ENCODE data around the gene RSRC2. TPM values are rescaled to one million over a fixed set of nuclear protein-coding genes. Genes with fewer than 3 reads are reported as not detected.
A peak's percentile ranks its signal among the peaks of the same experiment; 100 is the strongest.

Gene RSRC2
- total RNA-seq, 5 donors from 2014 or later (not counting 1 experiment from before 2014, with no cell fraction given) = 92.8 to 237 (median 108) TPM

DNA sequence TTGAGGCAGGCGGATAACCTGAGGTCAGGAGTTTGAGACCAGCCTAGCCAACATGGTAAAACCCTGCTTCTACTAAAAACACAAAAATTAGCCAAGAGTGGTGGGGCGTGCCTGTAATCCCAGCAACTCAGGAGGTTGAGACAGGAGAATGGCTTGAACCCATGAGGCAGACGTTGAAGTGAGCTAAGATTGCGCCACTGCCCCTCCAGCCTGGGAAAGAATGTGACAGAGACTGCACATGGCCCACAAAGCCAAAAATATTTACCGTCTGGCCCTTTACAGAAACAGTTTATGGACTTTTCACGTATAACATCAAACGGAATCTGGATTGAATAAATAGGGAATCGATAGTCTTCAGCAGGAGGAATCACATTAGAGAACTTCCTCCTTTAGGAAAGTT, 3.5 kb downstream of the RSRC2 start:
- Mint-ChIP-seq H3K36me3 (peaks cover 53% of the 10 kb centered on the region), H3K27ac (peak overlapping the region; percentile 15 to 45), H3K4me1 (peaks cover 46 to 61% (median 57%) of the 10 kb centered on the region in 3 donors), H3K4me3 (peak overlapping the region in 2 of 3 donors; percentile 85 to 87), H3K9me3 (no peaks in the 10 kb centered on the region), H3K27me3 (no peaks in the 10 kb centered on the region)
- CTCF ChIA-PET = no interaction called here
- Histone ChIP-seq H3K4me1 (ENCODE audit: control insufficient read depth in 1 of 2, extremely low read depth in 1 of 2, insufficient read depth in 2 of 2, low read length in 2 of 2) (peaks cover 17 to 34% of the 10 kb centered on the region in 2 experiments), H3K27ac (ENCODE audit: low read length) (no peak overlapping the region), H3K9me3 (no peaks in the 10 kb centered on the region), H3K27me3 (replicated peaks in 1 of 2; ENCODE audit: control insufficient read depth in 2 of 2, extremely low read depth in 1 of 2, insufficient read depth in 2 of 2, low read length in 1 of 2) (no peaks in the 10 kb centered on the region), H3K4me3 (ENCODE audit: control insufficient read depth in 1 of 2, extremely low read depth in 1 of 2, low read length in 1 of 2) (no peak overlapping the region), H3K36me3 (ENCODE audit: control insufficient read depth in 2 of 2, extremely low read depth in 1 of 2, insufficient read depth in 1 of 2, low read length in 1 of 2) (peaks cover 9 to 50% of the 10 kb centered on the region in 2 donors)
- WGBS (ENCODE audit: insufficient coverage) = no CpG with 5 or more reads among the region's 8 CpGs
- DNase-seq = no peak
- ATAC-seq (replicated peaks in 1 of 4) = no peak
- POLR2A ChIA-PET = interaction anchor here in 1 of 2 donors (0.7 to 1.4 kb wide), 2 partner anchors 10 to 1067 kb away, joined by 4 to 7 read pairs; no protein-coding TSS in a partner anchor

DNA sequence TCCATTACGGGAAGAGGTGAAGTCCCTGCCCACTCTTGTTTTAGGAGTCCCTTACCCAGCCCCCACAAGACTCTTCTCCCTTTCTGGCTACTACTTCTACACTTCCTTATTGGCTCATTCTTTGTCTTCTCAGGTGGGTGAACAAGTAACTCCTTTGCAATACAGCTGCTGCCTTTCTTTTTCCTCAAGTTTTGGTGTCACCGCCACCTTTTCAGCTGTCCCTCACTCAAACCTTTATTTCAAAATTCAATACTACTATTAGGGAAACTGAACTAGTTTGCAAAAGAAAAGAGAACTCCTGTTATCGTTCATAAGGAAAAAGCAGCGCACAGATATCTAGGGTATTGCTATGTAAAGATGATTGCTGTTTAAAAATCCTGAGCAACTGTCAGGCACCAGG, 6.1 kb downstream of the RSRC2 start:
- WGBS (ENCODE audit: insufficient coverage) = 100% methylated on average over 1 of the region's 4 CpGs
- H3K27me3 ChIP-seq (replicated peaks in 1 of 2; ENCODE audit: control insufficient read depth in 2 of 2, extremely low read depth in 1 of 2, insufficient read depth in 2 of 2, low read length in 1 of 2) = no peaks in the 10 kb centered on the region
- no peak overlapping the region for H3K27ac ChIP-seq (ENCODE audit: low read length)
- Mint-ChIP-seq H3K36me3 (peaks cover 71% of the 10 kb centered on the region), H3K9me3 (no peaks in the 10 kb centered on the region), H3K4me1 (peaks cover 54 to 69% (median 67%) of the 10 kb centered on the region in 3 donors), H3K27ac (peak overlapping the region in 1 of 2 donors; percentile 55), H3K27me3 (no peaks in the 10 kb centered on the region), H3K4me3 (no peak overlapping the region)
- no peak overlapping the region for H3K4me3 ChIP-seq (ENCODE audit: control insufficient read depth in 1 of 2, extremely low read depth in 1 of 2, low read length in 1 of 2)
- ChIA-PET POLR2A (interaction anchor here (0.7 to 1.7 kb wide), 5 partner anchors 10 to 31 kb away, joined by 3 to 10 read pairs (median 4); no protein-coding TSS in a partner anchor), CTCF (interaction anchor here in 1 of 2 donors (0.6 to 1.0 kb wide), 2 partner anchors 20 to 51 kb away, joined by 3 read pairs; partner anchors contain the start of gene ZCCHC8)
- H3K4me1 ChIP-seq (ENCODE audit: control insufficient read depth in 1 of 2, extremely low read depth in 1 of 2, insufficient read depth in 2 of 2, low read length in 2 of 2) = peaks cover 15 to 26% of the 10 kb centered on the region in 2 experiments
- DNase-seq = no peak
- ATAC-seq (replicated peaks in 1 of 4) = no peak
- peaks cover 22 to 73% of the 10 kb centered on the region in 2 donors for H3K36me3 ChIP-seq (ENCODE audit: control insufficient read depth in 2 of 2, extremely low read depth in 1 of 2, insufficient read depth in 1 of 2, low read length in 1 of 2)
- H3K9me3 ChIP-seq = no peaks in the 10 kb centered on the region

DNA sequence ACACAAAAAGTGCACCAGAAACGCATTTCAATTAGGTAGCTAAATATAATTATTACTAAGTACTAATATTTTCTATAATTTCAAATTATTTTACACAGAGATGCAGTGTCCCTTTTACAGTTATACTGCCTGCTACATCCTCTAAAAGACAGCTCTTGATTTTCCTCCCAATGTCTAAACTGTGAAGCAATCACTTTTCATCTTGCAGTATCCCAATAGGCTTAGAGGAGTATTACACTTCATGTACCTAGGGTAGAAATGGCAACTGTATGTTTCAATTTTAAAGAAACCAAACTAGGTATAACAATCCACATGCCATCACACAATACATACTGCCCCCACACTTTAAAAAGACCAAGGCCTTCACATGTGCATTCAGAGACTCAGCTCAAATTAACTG, 7.3 kb downstream of the RSRC2 start:
- peak in 1 of 4 experiments; percentile 11 for ATAC-seq (replicated peaks in 1 of 4)
- no peak overlapping the region for H3K4me3 ChIP-seq (ENCODE audit: control insufficient read depth in 1 of 2, extremely low read depth in 1 of 2, low read length in 1 of 2)
- Mint-ChIP-seq H3K4me3 (no peak overlapping the region), H3K36me3 (peaks cover 70% of the 10 kb centered on the region), H3K4me1 (peaks cover 46 to 64% (median 64%) of the 10 kb centered on the region in 3 donors), H3K27me3 (no peaks in the 10 kb centered on the region), H3K27ac (no peak overlapping the region), H3K9me3 (no peaks in the 10 kb centered on the region)
- CTCF ChIA-PET = no interaction called here
- H3K4me1 ChIP-seq (ENCODE audit: control insufficient read depth in 1 of 2, extremely low read depth in 1 of 2, insufficient read depth in 2 of 2, low read length in 2 of 2) = peaks cover 9 to 19% of the 10 kb centered on the region in 2 experiments
- H3K27ac ChIP-seq (ENCODE audit: low read length) = no peak overlapping the region
- no peaks in the 10 kb centered on the region for H3K9me3 ChIP-seq
- POLR2A ChIA-PET = interaction anchor here (0.5 to 1.7 kb wide), 8 partner anchors 9 to 85 kb away, joined by 3 to 10 read pairs (median 4); partner anchors contain the start of gene ZCCHC8 (in 1 of the 2)
- H3K36me3 ChIP-seq (ENCODE audit: control insufficient read depth in 2 of 2, extremely low read depth in 1 of 2, insufficient read depth in 1 of 2, low read length in 1 of 2) = peaks cover 22 to 79% of the 10 kb centered on the region in 2 donors
- H3K27me3 ChIP-seq (replicated peaks in 1 of 2; ENCODE audit: control insufficient read depth in 2 of 2, extremely low read depth in 1 of 2, insufficient read depth in 2 of 2, low read length in 1 of 2) = no peaks in the 10 kb centered on the region
- WGBS (ENCODE audit: insufficient coverage) = no CpG with 5 or more reads among the region's 1 CpG
- no peak for DNase-seq

DNA sequence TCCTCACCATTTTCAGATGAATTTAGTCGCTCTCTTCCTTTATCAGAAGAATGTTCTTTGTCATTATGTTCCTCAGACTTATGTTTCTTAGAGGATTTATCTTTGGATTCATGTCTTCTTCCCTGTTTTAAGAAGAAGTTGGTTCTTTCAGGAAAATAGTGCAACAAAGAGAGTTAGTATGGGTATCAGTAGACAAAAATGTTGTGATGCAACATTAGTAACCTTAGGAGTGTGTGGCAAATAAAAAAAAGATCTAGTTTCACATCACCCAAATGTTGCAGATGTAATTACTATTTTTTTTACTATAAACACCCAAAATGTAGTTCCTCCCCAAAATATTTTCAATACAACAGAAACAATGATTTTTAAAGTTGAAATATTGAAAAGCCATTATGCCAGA, 7.8 kb downstream of the RSRC2 start:
- CTCF ChIA-PET = no interaction called here
- H3K36me3 ChIP-seq (ENCODE audit: control insufficient read depth in 2 of 2, extremely low read depth in 1 of 2, insufficient read depth in 1 of 2, low read length in 1 of 2) = peaks cover 22 to 78% of the 10 kb centered on the region in 2 donors
- DNase-seq (no peak), ATAC-seq (replicated peaks in 1 of 4) (no peak)
- Mint-ChIP-seq H3K9me3 (no peaks in the 10 kb centered on the region), H3K4me3 (no peak overlapping the region), H3K27me3 (no peaks in the 10 kb centered on the region), H3K27ac (peak overlapping the region; percentile 48 to 54), H3K4me1 (peaks cover 41 to 59% (median 59%) of the 10 kb centered on the region in 3 donors), H3K36me3 (peaks cover 65% of the 10 kb centered on the region)
- H3K27me3 ChIP-seq (replicated peaks in 1 of 2; ENCODE audit: control insufficient read depth in 2 of 2, extremely low read depth in 1 of 2, insufficient read depth in 2 of 2, low read length in 1 of 2) = no peaks in the 10 kb centered on the region
- H3K4me1 ChIP-seq (ENCODE audit: control insufficient read depth in 1 of 2, extremely low read depth in 1 of 2, insufficient read depth in 2 of 2, low read length in 2 of 2) = peaks cover 9 to 14% of the 10 kb centered on the region in 2 experiments
- no peaks in the 10 kb centered on the region for H3K9me3 ChIP-seq
- no peak overlapping the region for H3K4me3 ChIP-seq (ENCODE audit: control insufficient read depth in 1 of 2, extremely low read depth in 1 of 2, low read length in 1 of 2)
- WGBS (ENCODE audit: insufficient coverage) = no CpG with 5 or more reads among the region's 1 CpG
- no peak overlapping the region for H3K27ac ChIP-seq (ENCODE audit: low read length)
- POLR2A ChIA-PET = interaction anchor here (0.5 to 1.3 kb wide), 5 partner anchors 10 to 84 kb away, joined by 3 to 7 read pairs (median 3); partner anchors contain the start of gene ZCCHC8 (in 1 of the 2)

DNA sequence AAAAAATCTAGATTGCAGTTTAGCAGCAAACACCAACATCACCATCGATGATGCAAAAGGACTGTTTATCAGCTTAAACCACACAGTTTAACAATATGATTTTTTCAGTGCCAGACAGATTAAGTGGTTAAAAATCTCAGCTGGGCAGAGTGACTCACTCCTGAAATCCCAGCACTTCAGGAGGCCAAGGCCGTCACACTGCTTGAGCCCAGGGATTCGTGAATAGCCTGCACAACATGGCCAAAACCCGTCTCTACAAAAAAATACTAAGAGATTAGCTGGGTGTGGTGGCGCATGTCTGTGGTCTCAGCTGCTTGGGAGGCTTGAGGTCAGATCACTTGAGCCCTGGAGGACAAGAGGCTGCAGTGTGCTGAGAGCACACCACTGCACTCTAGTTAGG, 8.9 kb downstream of the RSRC2 start:
- DNase-seq (no peak), ATAC-seq (replicated peaks in 1 of 4) (no peak)
- H3K4me3 Mint-ChIP-seq = no peak overlapping the region
- peaks cover 58% of the 10 kb centered on the region for H3K36me3 Mint-ChIP-seq
- ChIA-PET POLR2A (interaction anchor here (0.6 to 1.3 kb wide), 7 partner anchors 10 to 34 kb away, joined by 3 to 4 read pairs (median 3); no protein-coding TSS in a partner anchor), CTCF (no interaction called here)
- no peak overlapping the region for H3K27ac Mint-ChIP-seq
- Histone ChIP-seq H3K4me3 (ENCODE audit: control insufficient read depth in 1 of 2, extremely low read depth in 1 of 2, low read length in 1 of 2) (no peak overlapping the region), H3K27me3 (replicated peaks in 1 of 2; ENCODE audit: control insufficient read depth in 2 of 2, extremely low read depth in 1 of 2, insufficient read depth in 2 of 2, low read length in 1 of 2) (no peaks in the 10 kb centered on the region), H3K36me3 (ENCODE audit: control insufficient read depth in 2 of 2, extremely low read depth in 1 of 2, insufficient read depth in 1 of 2, low read length in 1 of 2) (peaks cover 26 to 82% of the 10 kb centered on the region in 2 donors), H3K4me1 (ENCODE audit: control insufficient read depth in 1 of 2, extremely low read depth in 1 of 2, insufficient read depth in 2 of 2, low read length in 2 of 2) (peaks cover 4% of the 10 kb centered on the region in 2 experiments), H3K9me3 (no peaks in the 10 kb centered on the region), H3K27ac (ENCODE audit: low read length) (no peak overlapping the region)
- 88% methylated on average over 4 of the region's 5 CpGs for WGBS (ENCODE audit: insufficient coverage)
- no peaks in the 10 kb centered on the region for H3K27me3 Mint-ChIP-seq
- peaks cover 30 to 49% (median 48%) of the 10 kb centered on the region in 3 donors for H3K4me1 Mint-ChIP-seq
- no peaks in the 10 kb centered on the region for H3K9me3 Mint-ChIP-seq

DNA sequence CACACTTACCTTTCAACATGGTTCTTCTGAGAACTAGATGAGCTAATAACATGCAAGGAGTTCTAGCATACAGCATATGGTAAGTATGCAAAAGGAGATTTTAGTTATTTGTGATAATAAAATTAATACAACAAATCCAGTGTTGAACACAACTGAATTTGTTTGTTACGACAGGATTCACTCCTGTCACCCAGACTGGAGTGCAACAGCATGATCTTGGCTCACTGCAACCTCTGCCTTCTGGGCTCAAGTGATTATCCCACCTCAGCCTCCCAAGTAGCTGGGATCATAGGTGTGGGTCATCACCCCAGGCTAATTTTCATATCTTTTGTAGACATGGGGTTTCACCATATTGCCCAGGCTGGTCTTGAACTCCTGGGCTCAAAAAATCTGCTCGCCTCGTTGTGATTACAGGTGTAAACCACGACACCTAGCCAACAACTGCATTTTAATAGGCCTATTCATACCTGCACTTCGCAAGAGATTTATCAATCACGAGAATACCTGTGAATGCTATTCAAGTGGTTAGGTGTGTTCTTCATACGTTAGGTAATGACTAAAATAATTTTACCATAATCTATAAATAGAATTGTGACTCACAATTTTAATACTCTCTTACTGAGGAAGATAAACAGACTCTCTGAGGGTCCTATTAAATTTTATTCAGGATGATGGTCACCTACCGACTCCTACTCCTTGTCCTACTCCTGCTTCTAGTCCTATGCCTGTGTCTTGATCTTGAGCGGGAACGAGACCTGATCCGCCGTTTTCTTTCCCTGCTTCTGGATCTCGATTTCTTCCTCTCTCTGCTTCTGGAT, 10.0 kb downstream of the RSRC2 start:
- peaks cover 58% of the 10 kb centered on the region for H3K36me3 Mint-ChIP-seq
- no peak for ATAC-seq (replicated peaks in 1 of 4)
- peaks cover 0 to 4% of the 10 kb centered on the region in 2 experiments for H3K4me1 ChIP-seq (ENCODE audit: control insufficient read depth in 1 of 2, extremely low read depth in 1 of 2, insufficient read depth in 2 of 2, low read length in 2 of 2)
- DNase-seq = no peak
- H3K27me3 ChIP-seq (replicated peaks in 1 of 2; ENCODE audit: control insufficient read depth in 2 of 2, extremely low read depth in 1 of 2, insufficient read depth in 2 of 2, low read length in 1 of 2) = no peaks in the 10 kb centered on the region
- WGBS (ENCODE audit: insufficient coverage) = 98% methylated on average over 5 of the region's 13 CpGs
- no peaks in the 10 kb centered on the region for H3K9me3 Mint-ChIP-seq
- peaks cover 21 to 42% (median 39%) of the 10 kb centered on the region in 3 donors for H3K4me1 Mint-ChIP-seq
- H3K27me3 Mint-ChIP-seq = no peaks in the 10 kb centered on the region
- H3K27ac Mint-ChIP-seq = no peak overlapping the region
- H3K4me3 ChIP-seq (ENCODE audit: control insufficient read depth in 1 of 2, extremely low read depth in 1 of 2, low read length in 1 of 2) = no peak overlapping the region
- ChIA-PET CTCF (interaction anchor here in 1 of 2 donors (0.6 kb wide), 1 partner anchor 433 kb away, joined by 3 read pairs; no protein-coding TSS in a partner anchor), POLR2A (interaction anchor here in 1 of 2 donors (0.5 to 1.3 kb wide), 3 partner anchors 11 to 118 kb away, joined by 3 to 4 read pairs (median 3); no protein-coding TSS in a partner anchor)
- H3K9me3 ChIP-seq = no peaks in the 10 kb centered on the region
- no peak overlapping the region for H3K27ac ChIP-seq (ENCODE audit: low read length)
- peaks cover 29 to 84% of the 10 kb centered on the region in 2 donors for H3K36me3 ChIP-seq (ENCODE audit: control insufficient read depth in 2 of 2, extremely low read depth in 1 of 2, insufficient read depth in 1 of 2, low read length in 1 of 2)
- H3K4me3 Mint-ChIP-seq = peak overlapping the region in 1 of 3 donors; percentile 27
